Endothelial cell of hepatic sinusoid (primary cell): ENCODE data around the gene XAGE3.
"Not testable (repeated sequence)": the region's sequence is repeated elsewhere in the genome, so short reads cannot be mapped to it uniquely, and the experiment has no call there.

Source experiments
- in situ Hi-C: cut with HindIII; loops from 2 replicates; pipeline ENCODE4 v1.10.0; 2017; ENCODE audit warnings: low sequenced_read_pairs

The XAGE3 gene, protein sequence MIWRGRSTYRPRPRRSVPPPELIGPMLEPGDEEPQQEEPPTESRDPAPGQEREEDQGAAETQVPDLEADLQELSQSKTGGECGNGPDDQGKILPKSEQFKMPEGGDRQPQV

DNA sequence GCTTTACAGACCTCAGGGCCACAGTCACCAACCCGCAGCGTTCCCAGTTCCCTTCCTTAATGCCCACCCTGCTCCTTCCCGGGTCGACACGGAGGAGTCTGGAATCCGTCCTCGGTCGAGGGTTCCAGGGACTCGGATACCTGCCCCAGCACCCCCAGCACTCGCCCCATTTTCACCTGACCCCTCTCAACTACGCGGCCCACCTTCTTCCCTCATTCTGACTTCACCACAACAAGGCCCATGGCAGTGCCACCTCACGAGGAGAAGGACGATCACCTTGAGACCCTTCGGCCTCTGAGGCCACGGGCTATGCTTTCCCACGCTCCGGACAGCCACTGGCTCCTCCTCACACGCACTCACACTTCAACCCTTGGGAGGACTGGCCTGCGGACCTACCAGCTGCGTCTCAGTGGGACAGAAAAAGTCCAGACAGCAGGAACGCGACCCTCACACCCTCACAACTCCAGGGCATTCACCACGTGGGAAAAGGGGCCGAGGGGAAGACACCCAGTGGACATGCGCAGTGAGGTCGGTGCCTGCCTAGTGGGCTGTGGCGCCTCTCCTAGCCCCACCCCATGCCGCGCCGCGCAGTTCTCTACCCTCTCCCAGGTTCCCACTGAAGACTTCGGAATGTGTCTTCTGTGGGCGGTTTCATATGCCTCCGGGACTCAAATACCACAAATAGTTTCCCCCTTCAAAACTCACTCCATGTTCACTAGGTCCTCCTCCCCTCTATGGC is at the start of gene XAGE3:
Gene XAGE3, minus strand, starts transcription at position 474 of the 739 bp plus-strand sequence. CDS start 950 bp downstream, outside the sequence.
- in situ Hi-C loops: no loop called here

DNA sequence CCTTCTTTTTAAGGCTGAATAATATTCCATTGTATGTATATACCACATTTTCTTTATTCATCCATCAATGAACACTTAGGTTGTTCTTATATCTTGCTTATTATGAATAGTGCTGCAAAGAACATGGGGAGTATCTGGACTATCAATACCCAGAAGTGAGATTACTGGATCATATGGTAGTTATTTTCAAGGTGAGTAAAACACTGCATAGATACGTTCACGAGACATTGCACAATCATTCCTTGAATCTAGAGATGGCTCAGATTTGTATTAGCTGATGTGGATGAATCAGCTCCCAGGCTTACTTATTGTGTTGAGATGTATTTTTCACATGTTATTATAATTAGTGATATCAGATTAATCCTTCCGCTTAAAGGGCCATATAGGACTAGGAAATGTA is 46.8 kb upstream of the XAGE3 start:
- in situ Hi-C loops: not testable (repeated sequence)

DNA sequence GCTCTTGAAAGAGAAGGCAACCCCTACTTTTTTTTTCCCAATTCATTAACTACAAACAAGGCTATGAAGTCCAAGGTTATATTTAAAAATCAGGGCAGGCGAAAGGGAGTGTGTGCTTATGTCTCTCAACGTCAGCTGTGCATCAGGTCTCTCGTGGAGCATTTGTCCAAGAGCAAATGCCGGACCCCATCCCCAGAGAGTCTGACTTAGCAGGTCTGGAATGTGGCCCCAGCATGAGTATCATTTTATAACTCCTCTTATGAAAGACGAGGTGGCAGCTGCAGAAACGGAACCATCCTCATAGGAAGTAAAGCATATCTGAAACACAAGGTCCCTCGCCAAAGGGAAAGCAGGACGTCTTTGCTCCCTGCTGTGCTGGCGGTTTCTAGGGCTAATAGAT is 45.8 kb upstream of the XAGE3 start:
- in situ Hi-C loops: not testable (repeated sequence)

DNA sequence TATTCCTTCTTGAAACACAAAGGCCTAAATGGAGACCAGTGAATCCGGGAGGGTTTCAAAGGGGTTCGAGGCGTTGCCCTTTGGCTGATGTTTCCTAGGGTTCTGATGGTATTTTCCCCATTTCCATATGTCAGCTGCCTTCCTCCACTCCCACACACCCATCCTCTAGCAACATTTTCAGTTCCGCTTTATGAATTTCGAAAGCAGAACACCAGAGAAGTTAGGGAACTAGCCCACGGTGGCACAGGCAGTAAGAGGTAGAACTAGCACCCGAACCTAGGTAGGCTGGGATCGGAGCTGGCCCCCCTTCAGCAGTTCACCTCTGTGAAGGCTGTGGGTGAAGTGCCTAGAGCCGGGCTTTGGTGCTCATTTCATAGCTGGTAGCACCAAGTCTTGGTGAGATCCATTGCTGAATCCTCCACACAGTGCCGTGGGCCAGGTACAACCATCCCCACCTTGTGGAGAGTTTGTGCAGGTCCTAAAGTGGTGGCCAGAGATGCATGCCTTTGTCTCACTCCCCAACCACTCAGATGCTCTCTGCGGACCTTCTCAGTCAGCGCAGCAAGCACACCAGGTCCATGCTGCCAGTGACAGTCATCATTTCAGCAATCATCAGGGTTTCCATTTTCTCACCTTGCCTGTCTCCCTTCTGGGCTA is 41.6 kb upstream of the XAGE3 start:
- in situ Hi-C loops: not testable (repeated sequence)

DNA sequence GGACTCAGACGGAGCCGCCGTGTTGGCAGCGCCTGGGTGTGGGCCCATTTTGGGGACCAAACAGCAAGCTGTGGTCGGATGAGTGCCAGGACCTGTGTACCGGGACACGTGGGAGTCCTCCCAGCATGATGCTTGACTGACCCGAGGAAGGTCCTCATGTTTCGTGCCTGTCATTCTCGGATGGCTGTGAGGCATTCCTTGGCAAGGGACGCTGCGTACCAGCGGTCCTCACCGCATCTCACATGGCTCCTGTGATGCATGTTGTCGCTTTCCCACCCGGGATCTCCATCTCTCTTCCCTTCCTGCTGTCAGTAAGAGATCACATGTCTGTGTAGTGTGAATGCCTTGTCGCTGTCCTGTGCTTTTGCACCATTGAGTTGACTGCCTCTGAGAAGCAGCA is 40.0 kb upstream of the XAGE3 start:
- in situ Hi-C loops: not testable (repeated sequence)

DNA sequence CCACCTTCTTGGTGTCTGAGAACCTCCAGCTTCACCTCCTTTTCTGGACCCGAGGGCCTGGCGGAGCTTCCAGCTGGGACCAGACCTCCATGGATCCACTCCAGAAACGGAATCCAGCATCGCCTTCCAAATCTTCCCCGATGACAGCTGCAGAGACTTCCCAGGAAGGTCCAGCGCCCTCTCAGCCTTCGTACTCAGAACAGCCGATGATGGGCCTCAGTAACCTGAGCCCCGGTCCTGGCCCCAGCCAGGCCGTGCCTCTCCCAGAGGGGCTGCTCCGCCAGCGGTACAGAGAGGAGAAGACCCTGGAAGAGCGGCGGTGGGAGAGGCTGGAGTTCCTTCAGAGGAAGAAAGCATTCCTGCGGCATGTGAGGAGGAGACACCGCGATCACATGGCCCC is 39.3 kb upstream of the XAGE3 start:
- in situ Hi-C loops: not testable (repeated sequence)

DNA sequence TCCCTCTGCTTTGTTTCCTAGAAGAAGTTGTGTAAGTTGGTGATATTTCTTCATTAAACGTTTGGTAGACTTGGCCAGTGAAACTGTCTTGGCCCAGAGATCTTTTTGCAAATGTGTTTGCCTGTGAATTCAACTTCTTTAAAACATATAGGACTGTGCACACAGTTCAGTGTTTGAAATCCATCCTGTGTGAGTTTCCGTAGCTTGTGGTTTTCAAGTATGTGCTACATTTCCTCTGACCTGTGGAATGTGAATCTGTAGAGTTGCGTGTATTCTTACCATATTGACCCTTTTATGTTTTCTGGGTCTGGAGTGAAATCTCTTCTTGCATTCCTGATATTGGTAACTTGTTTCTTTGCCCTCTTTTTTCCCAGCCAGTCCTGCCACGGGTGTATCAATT is 38.2 kb upstream of the XAGE3 start:
- in situ Hi-C loops: not testable (repeated sequence)

DNA sequence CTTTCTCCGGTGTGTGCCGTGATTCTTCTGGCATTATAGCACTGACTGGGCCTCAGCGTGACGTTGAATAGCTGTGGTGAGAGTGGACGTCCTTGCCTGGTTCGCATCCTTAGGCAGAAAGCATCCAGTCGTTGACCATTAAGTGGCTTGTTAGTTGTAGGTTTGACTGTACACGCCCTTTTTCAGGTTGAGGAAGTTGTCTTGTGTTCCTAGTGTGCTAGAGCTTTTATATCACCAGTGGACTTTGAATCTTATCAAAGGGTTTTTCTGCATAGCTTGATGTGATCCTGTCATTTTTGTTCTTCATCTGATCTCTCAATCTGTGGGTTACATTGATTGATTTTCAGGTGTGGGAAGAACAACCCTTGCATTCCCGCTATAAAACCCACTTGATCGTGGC is 37.6 kb upstream of the XAGE3 start:
- in situ Hi-C loops: not testable (repeated sequence)

DNA sequence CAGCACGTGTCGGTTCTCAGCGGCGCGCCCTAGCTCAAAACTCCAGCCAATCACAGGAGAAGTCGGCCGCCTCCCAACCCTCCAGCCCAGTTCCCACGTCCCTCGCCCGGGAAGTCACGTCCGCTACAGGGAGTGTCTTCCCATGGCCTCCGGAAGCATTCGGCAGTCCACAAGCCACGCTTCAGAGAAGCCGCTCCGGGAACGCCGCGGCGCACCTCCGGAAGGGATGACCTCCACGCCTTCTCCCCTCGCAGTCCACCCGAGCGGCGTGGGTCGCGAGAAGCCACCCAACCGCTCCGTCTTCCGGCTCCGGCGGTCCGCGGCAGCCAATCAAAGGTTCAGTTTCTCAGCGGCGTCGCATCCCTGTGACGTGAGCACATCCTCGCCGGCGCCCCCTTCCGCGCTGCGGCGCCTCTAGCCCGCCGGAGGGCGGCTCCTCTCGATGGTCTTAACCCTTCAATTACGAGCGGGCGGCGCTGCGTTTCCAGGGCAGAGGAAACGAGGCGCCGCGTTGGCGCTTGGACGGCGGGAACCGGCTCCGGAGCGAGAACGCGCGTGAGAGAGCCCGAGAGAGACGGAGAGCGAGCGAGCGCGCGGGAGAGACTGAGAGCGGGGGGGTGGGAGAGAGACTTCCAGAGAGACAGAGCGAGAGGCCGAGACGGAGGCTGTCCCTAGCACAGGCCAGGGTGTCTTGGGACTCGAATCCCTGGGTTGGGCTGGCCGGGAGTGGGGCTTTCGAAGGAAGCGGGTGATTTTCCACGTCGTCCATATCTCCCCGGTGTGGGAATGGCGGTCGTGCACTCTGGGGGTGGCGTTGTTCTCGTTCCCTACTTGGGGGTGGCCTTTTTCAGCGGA is 29.2 kb upstream of the XAGE3 start, which contains the start of gene FAM156B:
Gene FAM156B, plus strand, starts transcription at position 476 of the 855 bp plus-strand sequence. CDS start 9,896 bp downstream, outside the sequence.
- in situ Hi-C loops: not testable (repeated sequence)

DNA sequence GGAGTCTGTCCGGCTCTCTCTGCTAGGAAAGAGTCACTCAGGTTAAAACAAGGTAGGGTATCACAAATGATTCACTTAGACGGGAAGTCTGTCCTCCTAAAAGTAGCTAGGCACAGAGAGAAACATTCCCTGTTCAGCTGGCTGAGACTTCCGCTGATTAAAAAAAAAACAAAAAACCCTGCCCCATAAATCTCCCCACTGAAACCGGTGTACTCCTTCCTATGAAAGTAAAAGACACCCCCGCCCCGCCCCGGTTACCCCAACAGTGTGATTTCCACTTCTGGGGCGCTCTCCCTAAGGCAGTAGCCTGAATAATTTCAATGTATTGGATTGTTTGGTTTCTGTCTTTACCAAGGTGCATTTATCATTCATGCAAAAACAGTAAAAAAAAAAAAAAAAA is 28.6 kb upstream of the XAGE3 start:
- in situ Hi-C loops: not testable (repeated sequence)

DNA sequence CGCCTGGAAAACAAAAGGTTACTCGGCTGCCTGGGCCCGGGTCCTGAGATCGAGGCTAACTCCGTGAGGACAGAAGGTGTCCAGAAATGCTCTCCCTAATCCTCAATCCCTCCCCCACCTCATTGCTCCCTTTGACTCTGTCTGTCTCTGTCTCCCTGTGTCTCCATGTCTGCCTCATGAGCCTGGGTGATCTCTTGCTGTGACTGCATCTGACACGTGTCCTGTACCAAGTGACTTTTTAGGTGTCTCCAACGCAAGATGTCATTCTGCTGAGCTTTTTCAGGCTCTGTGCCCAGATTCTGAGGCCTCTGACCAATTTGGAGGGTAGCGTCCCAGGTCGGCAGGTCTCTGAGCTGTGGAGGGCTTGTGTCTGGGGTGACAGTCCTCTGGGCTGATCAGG is 20.2 kb upstream of the XAGE3 start:
- in situ Hi-C loops: not testable (repeated sequence)

DNA sequence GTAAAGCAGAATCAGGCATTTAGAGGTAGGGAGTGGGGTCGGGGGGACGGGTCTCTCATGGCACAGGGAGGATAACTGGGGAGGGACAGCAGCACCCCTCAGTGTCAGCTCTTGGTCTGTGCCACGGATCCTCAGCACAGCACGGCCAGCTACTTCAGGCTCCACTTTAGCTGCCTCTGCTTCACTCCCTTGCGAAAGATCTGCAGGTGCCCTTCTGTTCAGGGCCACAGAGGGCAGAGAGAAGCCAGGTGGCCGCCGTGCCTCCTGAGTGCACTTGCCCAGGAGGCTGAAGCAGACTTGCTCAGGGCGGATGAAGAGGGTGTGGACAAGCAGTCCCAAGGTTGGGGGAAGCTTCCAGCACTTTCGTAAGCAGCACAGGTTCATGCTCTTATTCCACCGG is 19.6 kb upstream of the XAGE3 start:
- in situ Hi-C loops: not testable (repeated sequence)

DNA sequence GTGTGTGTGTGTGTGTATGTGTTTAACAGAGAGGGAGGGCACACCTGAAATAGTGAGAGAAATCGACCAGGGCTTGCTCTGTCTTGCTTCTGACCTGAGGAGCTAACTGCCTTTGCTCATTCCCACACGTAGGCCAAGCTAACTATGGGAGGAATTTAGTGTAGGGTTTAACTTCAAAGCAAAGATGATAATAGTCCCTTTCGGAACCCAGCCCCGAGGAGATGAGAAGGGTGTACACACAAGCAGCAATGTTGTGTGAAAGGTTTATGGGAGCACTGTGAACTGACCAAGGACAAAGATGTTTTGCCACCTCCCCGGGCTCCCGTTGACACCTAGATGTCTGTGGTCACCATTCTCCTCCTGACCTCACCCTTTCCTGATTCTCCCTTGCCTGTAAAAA is 8.5 kb upstream of the XAGE3 start:
- in situ Hi-C loops: not testable (repeated sequence)

DNA sequence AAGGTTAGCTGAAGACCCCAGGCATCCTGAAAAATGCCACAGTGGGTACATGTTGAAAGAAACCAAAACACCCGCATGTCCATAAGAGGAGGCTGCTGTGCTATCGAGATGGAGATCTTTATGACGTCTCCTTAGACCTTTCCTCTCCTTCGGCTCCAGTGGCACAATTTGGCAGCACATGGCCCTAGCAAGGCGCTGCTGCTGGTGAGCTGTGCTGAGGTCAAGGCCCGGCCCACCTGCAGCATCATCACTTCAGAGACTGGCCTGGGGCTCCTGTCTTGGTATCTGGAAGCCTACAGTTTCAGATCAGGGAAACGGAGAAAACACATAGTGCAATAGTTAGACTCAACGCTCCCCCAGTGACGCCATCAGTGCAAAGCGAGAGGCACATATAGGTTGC is 7.6 kb upstream of the XAGE3 start:
- in situ Hi-C loops: not testable (repeated sequence)

DNA sequence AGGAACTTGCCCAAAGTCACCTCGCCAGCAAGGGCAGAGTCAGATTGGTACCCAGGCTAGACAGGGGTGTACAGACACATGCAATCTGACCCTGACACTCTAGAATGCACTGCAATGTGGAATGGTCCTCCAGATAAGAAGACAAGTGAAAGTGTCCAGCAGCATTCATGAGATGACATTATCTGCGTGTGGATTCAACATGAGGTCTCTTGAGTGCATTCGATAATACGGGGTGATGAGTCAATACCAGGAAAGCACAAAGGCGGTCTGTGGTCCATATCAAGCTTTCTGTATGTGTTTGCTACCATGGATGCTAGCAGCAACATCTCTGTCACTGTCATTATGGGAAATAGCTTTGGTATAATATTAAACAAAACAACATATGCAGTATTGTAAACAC is 6.8 kb upstream of the XAGE3 start:
- in situ Hi-C loops: no loop called here

DNA sequence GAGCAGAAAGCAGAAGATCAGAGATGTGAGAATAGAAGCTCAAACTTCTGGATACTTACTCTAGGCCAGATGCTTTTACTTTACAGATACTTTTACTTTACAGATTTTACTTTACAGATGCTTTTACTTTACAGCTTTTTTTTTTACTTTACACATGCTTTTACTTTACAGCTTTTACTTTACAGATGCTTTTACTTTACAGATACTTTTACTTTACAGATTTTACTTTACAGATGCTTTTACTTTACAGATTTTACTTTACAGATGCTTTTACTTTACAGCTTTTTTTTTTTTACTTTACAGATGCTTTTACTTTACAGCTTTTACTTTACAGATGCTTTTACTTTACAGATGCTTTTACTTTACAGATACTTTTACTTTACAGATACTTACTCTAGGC is 5.9 kb upstream of the XAGE3 start:
- in situ Hi-C loops: not testable (repeated sequence)

DNA sequence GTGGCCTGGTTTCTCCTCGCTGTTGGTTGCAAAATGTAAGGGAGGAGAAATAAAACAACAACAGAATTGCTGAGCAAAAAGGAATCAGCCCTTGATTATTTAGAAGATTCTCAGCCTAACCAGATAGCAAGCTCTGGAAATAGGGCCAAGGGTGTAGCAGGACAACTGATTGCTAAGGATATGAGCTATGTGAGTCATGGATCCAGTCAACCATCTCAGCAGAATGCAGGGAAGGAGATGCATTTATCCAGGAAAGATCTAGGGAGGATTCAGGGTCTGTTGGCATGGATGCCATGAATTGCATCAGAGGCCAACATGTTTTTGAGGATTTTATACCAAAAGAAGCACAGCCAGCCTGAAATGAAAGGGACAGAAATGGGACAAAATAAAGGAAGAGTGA is 2.2 kb upstream of the XAGE3 start:
- in situ Hi-C loops: no loop called here

DNA sequence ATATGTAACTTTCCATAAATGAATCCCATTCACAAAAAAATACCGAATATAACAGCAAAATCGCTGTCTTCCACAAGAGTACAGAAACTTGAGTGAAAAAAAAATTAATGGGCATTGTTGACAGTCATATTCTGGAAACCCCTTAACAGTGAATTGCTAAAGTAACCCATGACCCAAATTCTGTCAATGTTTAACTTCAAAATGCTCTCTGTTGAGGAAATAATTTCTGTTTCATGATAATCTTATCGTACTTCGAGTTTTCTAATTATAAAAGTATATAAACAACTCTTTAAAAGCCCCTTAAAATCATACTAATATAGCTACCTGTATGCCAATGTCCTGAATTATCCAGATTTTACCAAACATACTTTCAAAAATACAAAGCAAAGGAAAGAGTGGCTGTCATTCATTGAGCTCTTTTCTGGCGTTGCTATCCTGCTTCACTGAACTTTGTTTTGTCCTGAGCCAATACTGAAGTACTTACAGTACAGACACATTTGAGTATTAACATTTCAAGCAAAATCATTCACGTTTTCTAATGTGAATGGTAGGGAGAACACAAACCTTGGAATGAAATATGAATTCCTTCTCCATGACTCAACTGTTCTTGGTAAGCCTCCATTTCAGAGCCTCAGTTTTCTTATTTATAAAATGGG is 2.4 kb downstream of the XAGE3 start:
- in situ Hi-C loops: no loop called here

DNA sequence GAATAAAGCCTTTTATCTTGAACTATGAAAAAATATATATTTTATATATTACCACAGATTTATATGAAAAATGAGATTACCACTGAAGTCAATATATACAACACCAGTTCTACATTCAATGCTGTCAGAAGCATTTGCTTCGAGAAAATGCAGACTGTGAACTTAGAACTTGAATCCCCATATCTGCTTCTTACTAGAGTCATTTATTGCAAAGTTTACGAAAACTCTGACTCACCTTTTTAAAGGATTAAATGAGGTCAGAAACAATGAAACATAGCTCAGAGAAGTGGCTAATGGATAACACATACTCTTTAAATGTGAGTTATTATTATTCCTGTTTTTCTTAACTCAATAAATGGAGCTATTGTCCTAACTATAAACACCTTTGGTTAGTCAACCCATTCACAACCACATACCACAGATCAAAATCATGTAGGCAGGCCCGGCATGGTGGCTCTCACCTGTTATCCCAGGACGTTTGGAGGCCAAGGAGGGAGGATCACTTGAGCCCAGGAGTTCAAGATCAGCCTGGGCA is 10.8 kb downstream of the XAGE3 start:
- in situ Hi-C loops: not testable (repeated sequence)

DNA sequence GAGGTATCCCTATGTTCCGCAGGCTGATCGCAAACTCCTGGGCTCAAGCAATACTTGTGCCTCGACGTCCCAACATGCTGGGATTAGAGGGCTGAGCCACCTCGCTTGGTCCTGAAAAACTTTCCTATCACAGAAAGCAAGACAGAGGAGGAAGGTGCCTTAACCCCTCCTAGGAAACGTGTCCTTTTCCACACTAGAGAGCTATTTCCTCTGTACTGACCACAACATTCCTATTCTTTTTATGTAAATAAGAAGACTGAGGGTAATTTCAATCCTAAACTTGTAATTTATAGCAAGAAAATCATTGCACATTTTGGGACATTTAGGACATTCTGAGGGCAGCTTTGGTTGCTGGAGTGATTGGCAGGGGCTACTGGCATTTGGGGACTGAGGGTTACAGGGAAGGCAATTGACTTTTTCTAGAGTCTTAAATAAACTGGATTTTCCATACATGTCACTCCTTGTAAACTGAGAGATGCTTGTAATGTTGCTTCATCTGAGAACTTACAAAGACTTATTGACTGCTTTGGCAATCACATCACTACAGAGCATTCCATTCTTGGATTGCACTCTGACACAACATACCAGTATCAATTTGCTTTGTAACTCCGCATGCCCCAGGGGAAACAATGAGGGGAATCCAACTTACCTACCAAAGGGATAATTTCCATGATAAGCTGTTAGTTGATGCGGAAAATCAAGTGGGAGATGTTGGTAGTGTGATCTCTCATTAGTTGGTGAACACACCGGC is 15.6 kb downstream of the XAGE3 start:
- in situ Hi-C loops: no loop called here
